K562 (cell line): ENCODE results near the gene HOXB7. TPM values are rescaled to one million over a fixed set of nuclear protein-coding genes. Genes with fewer than 3 reads are reported as not detected.

Source experiments
- ATF3 ChIP-seq, 2 experiments: fragments of 450-650 bp in 1 of 2; sonication (generic) in 1 of 2; formaldehyde crosslinking in 1 of 2; IDR thresholded peaks in 1 of 2; conservative IDR thresholded peaks in 1 of 2; 2 replicates each; pipeline versions ENCODE4 v1.6.1 to v1.8.1; 2016 to 2023; ENCODE audit warnings: mild to moderate bottlenecking in 2 of 2, moderate library complexity in 2 of 2, inconsistent platforms in 1 of 2, missing genetic modification reagents in 1 of 2
- CBFA2T2 ChIP-seq: fragments of 450-650 bp; conservative IDR thresholded peaks from 2 replicates; pipeline ENCODE4 v1.6.1; 2017; ENCODE audit warnings: mild to moderate bottlenecking
- E2F6 ChIP-seq, 2 experiments: IDR thresholded peaks; 2 replicates each; pipeline ENCODE4 v1.6.1; 2011; ENCODE audit warnings: borderline replicate concordance in 1 of 2, control low read depth in 1 of 2, low read depth in 1 of 2, low read length in 1 of 2, mild to moderate bottlenecking in 1 of 2, mixed read lengths in 1 of 2, moderate library complexity in 1 of 2; ENCODE audit not compliant: insufficient read depth in 1 of 2, insufficient read length in 1 of 2, poor library complexity in 1 of 2, severe bottlenecking in 1 of 2; ENCODE audit errors: extremely low read depth in 1 of 2
- ELF4 ChIP-seq: fragments of 450-650 bp; formaldehyde crosslinking; IDR thresholded peaks from 2 replicates; pipeline ENCODE4 v1.4.0; 2022; ENCODE audit warnings: missing genetic modification characterization
- FOXP1 ChIP-seq: sonication (generic); formaldehyde crosslinking; IDR thresholded peaks from 2 replicates; pipeline ENCODE4 v1.8.0; 2022; ENCODE audit warnings: mild to moderate bottlenecking, missing genetic modification reagents
- GABPB1 ChIP-seq: sonication (generic); formaldehyde crosslinking; IDR thresholded peaks from 2 replicates; pipeline ENCODE4 v1.8.0; 2022; ENCODE audit warnings: mild to moderate bottlenecking, missing genetic modification reagents
- HBP1 ChIP-seq: fragments of 450-650 bp; formaldehyde crosslinking; IDR thresholded peaks from 2 replicates; pipeline ENCODE4 v1.4.0; 2022; ENCODE audit warnings: missing genetic modification characterization
- MTA1 ChIP-seq: fragments of 450-650 bp; IDR thresholded peaks from 2 replicates; pipeline ENCODE4 v1.6.1; 2017; ENCODE audit warnings: borderline replicate concordance
- MYC ChIP-seq, 2 experiments: fragments of 250-450 bp in 1 of 2; sonication (Bioruptor Pico) in 1 of 2; IDR thresholded peaks; 2 replicates each; pipeline versions ENCODE4 v1.5.1 to v1.6.1; 2012 to 2021; ENCODE audit warnings: low read depth in 2 of 2, borderline replicate concordance in 1 of 2, improper control_type of control experiment in 1 of 2, low read length in 1 of 2, mild to moderate bottlenecking in 1 of 2, moderate library complexity in 1 of 2
- NCOA6 ChIP-seq: fragments of 450-650 bp; IDR thresholded peaks from 2 replicates; pipeline ENCODE4 v1.6.1; 2017; ENCODE audit warnings: mild to moderate bottlenecking
- PCBP1 ChIP-seq: fragments of 200-400 bp; formaldehyde crosslinking; IDR thresholded peaks from 2 replicates; pipeline ENCODE4 v1.6.1; 2018; ENCODE audit warnings: mild to moderate bottlenecking, low read depth, low read length; ENCODE audit not compliant: poor library complexity, severe bottlenecking
- POLR2G ChIP-seq: fragments of 200-400 bp; formaldehyde crosslinking; IDR thresholded peaks from 2 replicates; pipeline ENCODE4 v1.6.1; 2017; ENCODE audit warnings: low read depth, mild to moderate bottlenecking, antibody characterized with exemption, low read length, moderate library complexity
- PYGO2 ChIP-seq: fragments of 450-650 bp; IDR thresholded peaks from 2 replicates; pipeline ENCODE4 v1.6.1; 2016; ENCODE audit warnings: mild to moderate bottlenecking, missing genetic modification characterization, moderate library complexity, missing compliant biosample characterization
- RBFOX2 ChIP-seq: fragments of 200-400 bp; formaldehyde crosslinking; IDR thresholded peaks from 2 replicates; pipeline ENCODE4 v1.6.1; 2017; ENCODE audit warnings: low read depth, mild to moderate bottlenecking, low read length, moderate library complexity
- SIN3A ChIP-seq, 2 experiments: fragments of 150-350 bp in 1 of 2; IDR thresholded peaks; 2 replicates each; pipeline ENCODE4 v1.6.1; 2011 to 2016; ENCODE audit warnings: borderline replicate concordance in 2 of 2, low read depth in 2 of 2, low read length in 2 of 2, mild to moderate bottlenecking in 2 of 2, moderate library complexity in 2 of 2; ENCODE audit not compliant: control insufficient read depth in 1 of 2
- TEAD4 ChIP-seq, 2 experiments: sonication (generic) in 1 of 2; formaldehyde crosslinking in 1 of 2; IDR thresholded peaks; 2 replicates each; pipeline versions ENCODE4 v1.6.1 to v1.8.0; 2012 to 2022; ENCODE audit warnings: borderline replicate concordance in 1 of 2, inconsistent platforms in 1 of 2, low read length in 1 of 2, mild to moderate bottlenecking in 1 of 2, missing genetic modification reagents in 1 of 2
- THAP7 ChIP-seq: fragments of 250-450 bp; sonication (Bioruptor Pico); IDR thresholded peaks from 2 replicates; pipeline ENCODE4 v1.5.0; 2021
- ZBTB33 ChIP-seq: sonication (generic); formaldehyde crosslinking; IDR thresholded peaks from 2 replicates; pipeline ENCODE4 v1.8.1; 2023; ENCODE audit warnings: mild to moderate bottlenecking, missing genetic modification reagents
- ZNF347 ChIP-seq: fragments of 450-650 bp; formaldehyde crosslinking; IDR thresholded peaks from 2 replicates; pipeline ENCODE4 v1.4.0; 2020; ENCODE audit warnings: low read depth, mild to moderate bottlenecking, moderate library complexity
- polyA plus RNA-seq, 8 experiments: library from polyadenylated mRNA; depleted of rRNA in 4 of 8; stranded (reverse) in 5 of 8; unstranded in 3 of 8; fragments of >200 nt; fragmentation: Nextera tagmentation in 2 of 8; fragmentation: Illumina TruSeq in 1 of 8; extraction: Ambion mirVana in 2 of 8; extraction: Trizol in 1 of 8; gene quantifications; 2 replicates each; pipeline versions ENCODE4 v1.2.1 to v1.2.3, GENCODE V29; 2011 to 2014; ENCODE audit warnings: inconsistent platforms in 1 of 8, missing spikeins in 1 of 8
- total RNA-seq, 7 experiments: library from RNA; depleted of rRNA in 6 of 7; stranded (reverse); fragments of >200 nt in 6 of 7; fragmentation: Illumina TruSeq in 2 of 7; extraction: Trizol in 2 of 7; gene quantifications; 2 replicates each; pipeline versions ENCODE4 v1.2.1 to v1.2.3, GENCODE V29; 2011 to 2021; ENCODE audit warnings: low replicate concordance in 1 of 7

Gene HOXB7
- total and polyA plus RNA-seq, 9 of the 15 experiments (the other 6 are each of a cell fraction or from before 2014, with no cell fraction given), result 5.5 to 16.7 (median 8.3) TPM

- peak; percentile 97 for TF ChIP-seq ZBTB33 (CRISPR knock-in tag)
- TF ChIP-seq HBP1, result no peak
- TF ChIP-seq TEAD4 (IDR thresholded peaks at IDR 0.05; ENCODE audit: low read length), result no peak
- no peak for TF ChIP-seq TEAD4 (CRISPR knock-in tag; IDR thresholded peaks at IDR 0.05; ENCODE audit: borderline replicate concordance)
- no peak for TF ChIP-seq CBFA2T2
- TF ChIP-seq POLR2G, result 0 out of 2 replicates have a peak, but pooled peaks have one; percentile 21
- TF ChIP-seq PYGO2, result no peak
- TF ChIP-seq NCOA6, result no peak
- TF ChIP-seq PCBP1, result no peak
- no peak for TF ChIP-seq SIN3A (IDR thresholded peaks at IDR 0.05; ENCODE audit: borderline replicate concordance in 2 of 2, control insufficient read depth in 1 of 2, low read depth in 2 of 2, low read length in 2 of 2)
- TF ChIP-seq GABPB1, result no peak
- TF ChIP-seq THAP7 (CRISPR knock-in tag), result no peak
- 0 out of 2 replicates have a peak, but pooled peaks have one; percentile 19 for TF ChIP-seq ATF3 (IDR thresholded peaks at IDR 0.05)
- TF ChIP-seq ATF3 (CRISPR knock-in tag; conservative IDR thresholded peaks at IDR 0.05), result no peak
- no peak for TF ChIP-seq ELF4
- TF ChIP-seq MTA1, result no peak
- no peak for TF ChIP-seq FOXP1
- no peak for TF ChIP-seq MYC (IDR thresholded peaks at IDR 0.05; ENCODE audit: low read depth, low read length)
- TF ChIP-seq MYC (CRISPR knock-in tag; IDR thresholded peaks at IDR 0.05; ENCODE audit: borderline replicate concordance, low read depth), result no peak
- TF ChIP-seq ZNF347, result no peak
- TF ChIP-seq RBFOX2, result 0 out of 2 replicates have a peak, but pooled peaks have one; percentile 15
- no peak for TF ChIP-seq E2F6 (IDR thresholded peaks at IDR 0.05; ENCODE audit: borderline replicate concordance in 1 of 2, extremely low read depth in 1 of 2, insufficient read depth in 1 of 2, insufficient read length in 1 of 2, low read depth in 1 of 2, low read length in 1 of 2, poor library complexity in 1 of 2, severe bottlenecking in 1 of 2)
Observed at GRCh38 chr17:48596000-48596734, 14.7 kb downstream of the HOXB7 start (continued).
